LoVo (cell line): ENCODE measurements around the gene CXorf38.

Experiments
- DNase-seq: peaks from one replicate; pipeline ENCODE4 v3.0.0-alpha.2; 2016; ENCODE audit warnings: low spot score

The CXorf38 gene, protein sequence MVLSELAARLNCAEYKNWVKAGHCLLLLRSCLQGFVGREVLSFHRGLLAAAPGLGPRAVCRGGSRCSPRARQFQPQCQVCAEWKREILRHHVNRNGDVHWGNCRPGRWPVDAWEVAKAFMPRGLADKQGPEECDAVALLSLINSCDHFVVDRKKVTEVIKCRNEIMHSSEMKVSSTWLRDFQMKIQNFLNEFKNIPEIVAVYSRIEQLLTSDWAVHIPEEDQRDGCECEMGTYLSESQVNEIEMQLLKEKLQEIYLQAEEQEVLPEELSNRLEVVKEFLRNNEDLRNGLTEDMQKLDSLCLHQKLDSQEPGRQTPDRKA

GRCh38 chrX:40647307-40648197 lies at the start of gene CXorf38:
Gene CXorf38 (minus strand): TSS chrX:40647561. CDS start chrX:40647520, 41 bp downstream.
- peak; percentile 86 for DNase-seq

- no peak for DNase-seq
These were observed 47.4 kb upstream of the CXorf38 start for GRCh38 chrX:40694802-40695201.

DNA sequence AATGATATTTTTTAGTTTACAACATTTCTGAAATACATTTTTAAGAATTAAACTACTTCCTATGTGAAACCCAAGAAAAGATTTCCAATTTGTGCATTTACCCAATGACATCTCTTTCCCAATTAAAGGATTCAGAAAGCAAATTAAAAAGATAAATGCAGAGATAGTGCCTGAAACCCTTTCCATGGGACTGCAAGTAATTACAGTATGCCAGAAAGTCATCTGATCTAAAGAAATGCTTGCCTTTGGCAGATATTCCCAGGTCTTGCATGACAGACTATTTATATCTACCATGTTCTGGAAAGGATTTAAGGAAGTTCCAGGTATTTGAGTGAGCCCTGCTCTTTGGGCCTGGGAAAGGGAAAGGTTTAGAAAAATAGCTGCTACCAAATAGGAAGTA lies 41.6 kb upstream of the CXorf38 start:
- DNase-seq = no peak

DNA sequence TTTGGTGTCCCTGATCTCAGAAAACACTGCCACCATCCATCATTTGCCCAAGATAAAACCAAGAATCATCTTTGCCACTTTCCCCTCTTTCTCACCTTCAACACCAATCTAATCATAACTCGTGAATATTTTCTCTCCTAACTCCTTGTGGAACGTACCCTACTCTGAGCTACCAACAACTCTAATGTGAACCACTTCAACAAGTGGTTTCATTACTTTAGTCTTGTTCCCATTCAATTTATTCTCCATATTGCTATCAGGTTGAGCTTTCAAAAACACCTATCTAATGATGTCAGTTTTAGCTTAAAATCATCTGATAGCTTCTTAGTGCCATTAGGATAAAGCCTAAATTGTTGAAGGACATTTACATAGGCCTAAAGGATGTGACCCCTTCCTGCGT lies 39.8 kb upstream of the CXorf38 start:
- no peak for DNase-seq

- no peak for DNase-seq
These were observed 38.1 kb upstream of the CXorf38 start for GRCh38 chrX:40685362-40685918.

DNA sequence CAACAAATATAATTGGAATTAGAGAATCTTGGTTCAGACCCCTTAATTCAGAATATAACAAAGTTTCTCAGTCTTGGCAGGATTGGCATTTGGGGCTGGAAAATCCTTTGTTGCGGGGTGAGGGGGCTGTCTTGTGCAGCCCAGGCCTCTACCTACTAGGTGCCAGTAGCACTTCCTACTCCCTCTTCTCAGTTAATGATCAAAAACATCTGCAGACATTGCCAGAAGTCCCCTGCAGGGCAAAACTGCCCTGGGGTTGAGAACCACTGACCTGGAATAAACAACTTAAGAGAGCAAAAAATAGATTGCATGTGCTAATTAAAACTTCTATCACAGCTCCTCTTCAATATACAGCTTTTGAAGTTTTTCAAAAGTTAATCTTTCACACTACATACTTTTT lies 36.7 kb upstream of the CXorf38 start:
- DNase-seq = no peak

- no peak for DNase-seq
These were observed 35.9 kb upstream of the CXorf38 start for GRCh38 chrX:40683245-40683644.

DNA sequence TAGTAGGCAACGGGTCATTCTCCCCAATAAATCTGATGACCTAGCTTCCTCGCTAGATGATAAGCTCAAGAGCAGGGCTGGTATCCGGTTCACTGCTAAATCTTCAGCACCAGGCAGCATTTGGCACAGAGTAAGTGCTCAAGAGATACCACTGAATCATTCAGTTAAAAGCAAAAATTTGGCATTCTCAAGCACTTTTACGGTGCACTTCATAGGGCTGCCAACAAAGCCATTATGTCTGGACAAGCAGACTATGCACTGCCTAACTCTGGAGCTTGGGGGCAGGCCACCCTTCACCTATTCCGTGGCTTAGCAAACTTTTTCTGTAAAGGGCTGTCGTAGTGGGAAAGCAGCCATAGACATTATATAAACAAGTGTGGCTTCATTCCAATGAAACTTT lies 23.8 kb upstream of the CXorf38 start:
- no peak for DNase-seq

- no peak for DNase-seq
These were observed 16.7 kb upstream of the CXorf38 start for GRCh38 chrX:40663880-40664630.

- no peak for DNase-seq
These were observed 15.8 kb upstream of the CXorf38 start for GRCh38 chrX:40663078-40663740.

DNA sequence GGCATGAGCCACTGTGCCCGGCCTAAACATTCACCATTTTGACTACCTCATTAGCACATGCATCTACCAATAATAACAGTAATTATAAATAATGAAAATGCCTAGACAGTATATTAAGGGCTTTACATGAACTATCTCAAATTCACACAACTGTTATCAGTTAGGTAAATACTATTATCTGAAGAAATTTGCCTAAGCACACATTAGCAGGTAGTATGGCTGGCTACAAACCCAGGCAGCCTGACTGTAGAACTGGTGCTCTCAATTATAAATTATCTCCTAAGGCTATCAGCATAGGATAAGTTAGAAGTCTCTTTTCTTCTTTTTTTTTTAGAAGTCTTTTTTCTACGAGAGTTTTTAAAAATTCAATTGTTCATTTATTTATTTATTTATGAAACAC lies 14.1 kb upstream of the CXorf38 start:
- no peak for DNase-seq

GRCh38 chrX:40660381-40660780 lies 13.0 kb upstream of the CXorf38 start:
- DNase-seq = no peak

- no peak for DNase-seq
These were observed 6.2 kb upstream of the CXorf38 start for GRCh38 chrX:40653535-40653934.

DNA sequence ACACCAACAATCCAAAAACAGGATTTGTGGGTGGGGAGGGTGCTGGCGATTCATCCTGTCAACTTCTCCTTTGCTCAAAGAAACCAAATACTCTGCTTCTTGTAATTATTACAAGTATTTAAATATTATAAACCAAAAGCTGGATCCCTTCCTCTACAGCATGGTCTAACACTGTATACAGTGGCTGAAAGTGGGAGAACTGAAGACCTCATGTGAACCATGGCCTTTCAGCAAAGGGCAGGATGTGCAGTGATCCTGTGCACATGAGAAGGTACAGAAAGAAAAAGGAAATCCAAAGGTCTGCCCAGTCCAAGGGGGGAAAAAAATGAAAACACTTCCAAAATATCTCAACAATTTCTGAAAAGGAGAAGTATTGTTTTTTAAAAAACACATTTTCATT lies 5.3 kb upstream of the CXorf38 start:
- DNase-seq = no peak

- DNase-seq = peak; percentile 53
These were observed 4.4 kb upstream of the CXorf38 start for GRCh38 chrX:40651620-40652223.

DNA sequence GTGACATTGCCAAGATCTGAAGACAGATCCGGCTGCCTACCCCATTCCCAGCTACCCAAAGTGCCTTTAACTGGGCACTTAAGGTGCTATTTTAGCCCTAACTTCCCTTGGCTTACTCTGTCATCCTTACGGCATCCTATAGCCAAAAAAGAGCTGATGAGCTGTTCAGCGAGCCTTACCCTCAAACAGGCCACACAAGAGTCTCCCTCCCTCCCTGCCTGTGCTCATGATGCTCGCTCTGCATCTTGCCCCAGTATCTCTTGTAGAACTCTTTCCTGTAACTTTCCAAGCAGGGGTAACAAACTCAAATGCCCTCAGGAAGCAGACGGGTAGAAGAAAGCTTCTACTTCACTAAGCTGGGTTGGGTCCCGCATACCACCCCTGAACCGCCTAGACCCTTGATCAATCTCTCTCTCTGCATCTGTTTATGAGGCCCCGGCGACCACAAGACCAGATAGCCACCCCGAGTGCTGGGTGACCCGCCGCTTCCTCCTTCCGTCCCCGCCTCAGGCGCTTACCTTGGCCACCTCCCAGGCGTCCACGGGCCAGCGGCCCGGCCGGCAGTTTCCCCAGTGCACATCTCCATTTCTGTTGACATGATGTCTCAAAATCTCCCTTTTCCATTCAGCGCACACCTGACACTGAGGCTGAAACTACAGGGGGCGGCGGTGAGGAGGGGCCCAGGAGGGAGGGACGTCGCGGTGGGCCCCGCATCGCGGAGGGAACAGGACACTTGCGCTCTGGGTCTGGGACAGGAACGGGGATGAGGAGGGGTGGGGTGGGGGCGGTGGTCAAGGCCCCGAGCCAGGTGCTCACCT lies 663 bp downstream of the CXorf38 start:
- peak; percentile 24 for DNase-seq

GRCh38 chrX:40644821-40645358 lies 2.5 kb downstream of the CXorf38 start:
- peak; percentile 57 for DNase-seq

DNA sequence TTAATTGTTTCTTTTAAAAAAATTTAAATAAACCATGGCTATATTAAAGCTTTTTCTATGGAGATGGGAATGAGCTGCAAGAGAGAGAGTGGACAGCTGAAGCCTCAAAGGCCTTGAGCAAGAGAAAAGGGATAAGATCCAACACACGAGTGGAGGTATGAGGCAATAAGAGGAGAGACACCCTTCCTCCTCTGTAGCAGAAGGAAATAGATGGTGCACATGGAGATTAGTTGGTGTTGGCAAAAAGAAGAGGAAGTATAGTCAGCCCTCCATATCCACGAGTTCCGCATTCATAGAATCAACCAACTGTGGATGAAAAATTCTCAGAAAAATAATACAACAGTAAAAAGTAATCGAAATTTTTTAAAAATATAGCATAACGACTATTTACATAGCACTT lies 3.2 kb downstream of the CXorf38 start:
- DNase-seq = no peak

GRCh38 chrX:40637687-40638086 lies 9.7 kb downstream of the CXorf38 start:
- DNase-seq = no peak

DNA sequence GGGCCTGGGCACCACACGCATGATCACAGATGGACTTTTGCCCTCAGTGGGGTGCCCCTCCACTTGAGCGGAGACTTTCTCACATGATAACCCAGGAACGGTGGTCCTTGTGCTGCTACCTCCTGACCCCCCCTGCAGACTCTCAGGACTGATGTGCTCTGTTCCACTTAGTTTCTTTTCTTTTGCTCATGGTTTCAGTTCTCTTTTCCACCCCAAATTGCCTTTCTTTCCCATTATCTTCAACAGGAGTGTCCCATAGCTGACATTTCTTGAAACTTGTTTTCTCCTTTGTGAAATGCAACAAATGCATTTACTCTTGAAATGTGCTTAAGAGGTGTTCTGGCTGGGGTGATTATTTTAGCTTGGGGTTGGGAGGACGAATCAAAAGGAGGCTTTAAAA lies 15.2 kb downstream of the CXorf38 start:
- DNase-seq = no peak
